Aortic smooth muscle cell (primary cell): ENCODE measurements around the gene GDPD4. TPM values are rescaled to one million over a fixed set of nuclear protein-coding genes. Genes with fewer than 3 reads are reported as not detected.

Experiments
- total RNA-seq: library from RNA; depleted of rRNA; stranded (reverse); fragments of >200 nt; gene quantifications from 2 replicates; pipeline ENCODE4 v1.2.3, GENCODE V29; 2014

Gene GDPD4
- total RNA-seq, result not detected in 2 replicates

GRCh38 chr11:77301510-77301909, at the start of gene GDPD4:
GDPD4 (minus strand) TSS chr11:77301686; CDS start chr11:77285137, 16,549 bp downstream.

Other genes with a start within 250 kb of the GDPD4 start
- gene CAPN5, start 234.7 kb downstream of the GDPD4 start, total RNA-seq, result 28.3 and 31.8 TPM in 2 replicates
- 0.50 and 0.53 TPM in 2 replicates for gene OMP, start 198.8 kb downstream of the GDPD4 start, total RNA-seq
- gene MYO7A, start 173.4 kb downstream of the GDPD4 start, total RNA-seq, result 0.26 and 0.44 TPM in 2 replicates
- 25.8 and 35.1 TPM in 2 replicates for gene PAK1, start 172.4 kb upstream of the GDPD4 start, total RNA-seq